ENCODE data around the gene KRTAP10-4.

KRTAP10-4 gene

GRCh38 chr21:44612669-44613229, 39.2 kb downstream of the KRTAP10-4 start:
- TF ChIP-seq CTCF (conservative IDR thresholded peaks at IDR 0.05) (no peak), ZFX (IDR thresholded peaks at IDR 0.05) (no peak)
- H3K27ac ChIP-seq = no peak overlapping the region

GRCh38 chr21:44613386-44614155, 40.0 kb downstream of the KRTAP10-4 start:
- no peak for TF ChIP-seq ZFX (IDR thresholded peaks at IDR 0.05)
- no peak overlapping the region for H3K27ac ChIP-seq

- no peak overlapping the region for H3K27ac ChIP-seq
- TF ChIP-seq ZFX (IDR thresholded peaks at IDR 0.05) = no peak
- no peak for TF ChIP-seq CTCF (conservative IDR thresholded peaks at IDR 0.05)
These were observed 40.7 kb downstream of the KRTAP10-4 start for GRCh38 chr21:44614161-44614631.

- H3K27ac ChIP-seq = no peak overlapping the region
- no peak for TF ChIP-seq ZFX (IDR thresholded peaks at IDR 0.05)
- TF ChIP-seq CTCF (conservative IDR thresholded peaks at IDR 0.05) = no peak
These were observed 41.4 kb downstream of the KRTAP10-4 start for GRCh38 chr21:44614961-44615391.

GRCh38 chr21:44615466-44615865, 41.9 kb downstream of the KRTAP10-4 start:
- H3K27ac ChIP-seq = no peak overlapping the region
- TF ChIP-seq ZFX (IDR thresholded peaks at IDR 0.05) (no peak), CTCF (conservative IDR thresholded peaks at IDR 0.05) (no peak)

- no peak overlapping the region for H3K27ac ChIP-seq
- TF ChIP-seq ZFX (IDR thresholded peaks at IDR 0.05) = no peak
- no peak for TF ChIP-seq CTCF (conservative IDR thresholded peaks at IDR 0.05)
These were observed 42.5 kb downstream of the KRTAP10-4 start for GRCh38 chr21:44615911-44616590.

- TF ChIP-seq CTCF (conservative IDR thresholded peaks at IDR 0.05) (no peak), ZFX (IDR thresholded peaks at IDR 0.05) (no peak)
- H3K27ac ChIP-seq = no peak overlapping the region
These were observed 43.0 kb downstream of the KRTAP10-4 start for GRCh38 chr21:44616591-44616926.
